CD4-positive, alpha-beta T cell treated with Interleukin-21 for 1 hour (primary cell): Measurements from ENCODE around the gene PRR15.

ENCODE experiments used
- DNase-seq: peaks from one replicate; pipeline ENCODE4 v3.0.0-alpha.2; 2020

Gene PRR15

DNA sequence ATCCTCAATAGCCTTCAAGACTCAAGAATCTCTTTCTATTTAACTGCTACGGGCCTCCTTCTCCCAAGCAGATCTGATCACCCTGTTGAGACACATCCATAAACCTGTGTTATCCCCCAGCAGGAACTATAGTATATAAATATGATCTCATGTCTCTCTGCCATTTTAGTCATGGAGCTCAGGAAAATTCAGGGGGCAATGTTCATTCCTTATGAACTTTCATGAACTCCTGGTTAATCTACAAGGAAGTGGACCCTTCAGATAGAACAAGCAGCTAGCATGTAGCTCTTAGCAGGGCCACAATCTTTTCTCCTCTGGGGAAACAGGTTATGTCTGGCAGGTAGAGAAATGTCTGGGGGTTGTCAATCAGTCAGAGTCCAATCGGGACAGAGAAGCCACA, 8.9 kb downstream of the PRR15 start:
- no peak for DNase-seq

DNA sequence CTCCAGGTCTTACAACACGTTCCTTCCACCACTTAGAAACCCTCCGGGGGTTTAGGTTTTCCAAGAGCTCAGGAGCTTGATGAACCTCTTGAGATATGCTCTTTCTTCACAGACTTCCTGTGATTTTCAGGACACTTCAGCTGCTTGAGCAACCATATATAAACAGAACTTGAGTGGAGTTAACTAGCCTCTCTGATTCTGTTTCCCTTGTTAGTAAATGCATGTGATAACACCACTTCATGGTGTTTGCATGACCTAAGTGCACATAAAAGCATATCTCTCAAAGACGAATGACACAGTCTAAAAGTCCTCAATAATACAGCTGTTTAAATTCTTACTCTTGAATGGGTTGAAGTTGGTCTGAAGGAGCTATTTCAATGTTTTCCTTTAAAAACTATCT, 9.9 kb downstream of the PRR15 start:
- DNase-seq = no peak

DNA sequence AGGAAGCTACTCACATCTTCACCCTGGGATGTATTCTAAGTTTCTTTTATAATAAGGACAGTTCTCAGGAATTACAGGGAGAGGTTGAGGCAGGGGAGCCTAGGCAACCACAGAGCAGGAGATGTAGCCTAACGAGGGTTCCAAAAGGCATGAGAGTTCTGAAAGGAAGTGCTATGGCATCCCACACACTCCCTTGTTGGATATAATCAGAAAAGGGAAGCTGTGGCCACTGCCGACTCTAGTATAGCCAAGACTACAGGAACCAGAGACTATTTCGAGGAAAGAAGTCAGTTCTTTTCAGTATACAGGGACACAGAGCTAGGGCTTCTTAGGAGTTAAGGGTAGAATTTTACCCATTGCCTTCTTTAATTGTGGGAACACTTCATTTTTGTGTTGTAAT, 11.0 kb downstream of the PRR15 start:
- no peak for DNase-seq

DNA sequence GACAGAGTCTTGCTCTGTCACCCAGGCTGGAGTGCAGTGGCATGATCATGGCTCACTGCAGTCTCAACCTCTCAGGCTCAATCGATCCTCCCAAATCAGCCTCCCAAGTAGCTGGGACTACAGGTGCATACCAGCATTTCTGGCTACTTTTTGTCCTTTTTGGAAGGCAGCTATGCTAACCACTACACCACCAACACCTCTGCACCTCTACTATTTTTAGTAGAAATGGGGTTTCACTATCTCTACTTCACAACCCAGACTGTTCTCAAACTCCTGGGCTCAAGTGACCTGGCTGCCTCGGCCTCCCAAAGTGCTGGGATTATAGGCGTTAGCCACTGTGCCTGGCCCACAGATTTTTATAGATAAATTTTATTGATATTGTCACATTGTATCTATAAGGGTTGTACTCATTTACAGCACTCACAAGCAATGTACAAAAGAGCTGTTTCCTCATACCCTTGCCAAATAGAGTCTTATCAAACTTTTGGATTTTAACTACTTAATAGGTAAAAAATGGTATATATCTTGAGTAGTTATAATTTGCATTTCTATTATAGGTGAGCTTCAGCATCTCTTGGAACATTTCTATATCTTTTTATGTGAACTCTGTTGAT, 23.7 kb downstream of the PRR15 start:
- DNase-seq = no peak

DNA sequence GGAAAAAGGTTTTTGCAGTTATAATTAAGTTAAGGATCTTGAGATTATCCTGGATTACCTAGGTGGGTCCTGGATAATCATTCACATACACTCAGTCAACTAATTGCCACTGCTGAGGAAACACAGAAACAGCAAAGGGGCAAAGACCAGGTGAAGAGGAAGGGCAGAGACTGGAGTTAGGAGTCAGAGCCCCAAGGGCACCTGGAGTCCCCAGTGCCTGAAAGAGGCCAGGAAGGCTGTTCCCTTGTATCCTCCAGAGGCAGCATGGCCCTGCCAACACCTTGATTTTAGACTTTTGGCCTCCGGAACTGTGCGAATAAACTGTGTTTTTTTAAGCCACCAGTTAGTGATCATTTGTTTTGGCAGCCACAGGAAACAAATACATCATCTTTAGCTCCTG, 24.6 kb downstream of the PRR15 start:
- no peak for DNase-seq

DNA sequence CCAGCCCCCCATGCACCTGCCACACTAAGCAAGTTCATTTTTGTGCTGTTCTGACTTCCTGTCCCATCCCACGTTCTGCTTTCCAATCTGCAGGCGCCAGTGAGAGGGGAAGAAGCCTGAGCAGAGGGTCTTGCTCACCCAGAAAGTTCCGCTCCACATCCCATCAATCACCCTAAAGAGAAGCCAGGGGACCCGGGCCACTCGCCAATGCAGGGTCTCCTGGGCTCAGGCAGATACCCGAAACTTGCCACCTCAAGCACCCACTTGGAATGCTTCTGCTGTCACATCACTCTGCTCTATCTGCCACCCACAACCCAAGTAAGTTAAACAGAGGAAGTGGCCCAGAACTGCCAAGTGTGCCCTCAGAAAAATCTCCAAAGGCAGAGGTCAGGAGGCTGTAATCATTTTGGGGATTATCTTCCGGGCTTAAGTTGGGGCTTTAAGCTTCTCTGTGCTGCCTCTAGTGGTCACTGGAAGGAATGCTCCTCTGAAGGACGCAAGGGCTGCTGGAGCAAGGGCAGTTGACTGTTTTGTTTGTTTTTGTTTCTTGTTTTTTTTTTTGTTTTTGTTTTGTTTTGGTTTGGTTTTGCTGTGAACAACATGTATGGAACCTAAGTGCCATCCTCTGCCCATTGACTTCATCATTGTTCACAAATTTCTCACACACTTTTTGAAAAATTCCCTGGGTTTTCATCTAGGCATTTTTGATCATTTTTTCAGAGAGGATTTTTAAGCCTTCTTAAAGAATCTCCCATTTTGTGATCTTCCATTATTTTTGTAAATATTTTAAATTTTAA, 25.5 kb downstream of the PRR15 start:
- DNase-seq = peak; percentile 34

DNA sequence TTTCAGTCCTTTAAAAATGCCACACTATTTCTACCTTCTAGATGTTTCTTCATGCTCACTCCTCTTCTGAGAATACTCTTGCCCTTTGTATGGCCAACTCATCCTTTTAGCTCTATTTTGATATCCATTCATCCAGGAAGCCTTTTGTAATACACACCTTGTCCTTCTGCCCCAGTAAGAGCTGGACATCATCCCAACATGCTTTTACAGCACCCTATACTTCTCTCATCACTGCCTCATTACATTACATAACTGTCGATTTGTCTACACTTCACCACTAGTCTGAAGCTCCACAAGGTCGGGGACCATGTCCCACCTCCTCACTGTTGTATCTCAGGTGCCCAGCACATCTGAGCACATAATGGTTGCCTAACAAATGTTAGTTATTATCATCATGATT, 29.2 kb downstream of the PRR15 start:
- DNase-seq = no peak

DNA sequence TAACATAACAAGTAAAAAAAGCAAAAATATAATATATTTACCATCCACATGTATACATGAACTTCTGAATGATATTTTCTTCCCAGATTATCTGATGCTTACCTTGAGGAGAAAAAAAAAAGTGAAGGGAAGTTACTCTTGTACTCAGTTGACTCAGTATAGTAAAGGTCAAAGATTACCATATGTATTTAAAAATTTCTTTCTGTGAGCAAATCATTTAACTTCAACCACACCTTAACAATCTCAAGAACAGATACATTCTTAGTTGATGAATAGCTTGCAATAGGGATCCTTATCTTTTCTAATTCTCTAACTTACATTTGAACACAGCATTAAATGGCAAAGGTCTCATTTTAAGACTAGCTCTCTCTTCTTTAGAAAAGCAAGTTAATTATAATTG, 29.8 kb downstream of the PRR15 start:
- DNase-seq = no peak

DNA sequence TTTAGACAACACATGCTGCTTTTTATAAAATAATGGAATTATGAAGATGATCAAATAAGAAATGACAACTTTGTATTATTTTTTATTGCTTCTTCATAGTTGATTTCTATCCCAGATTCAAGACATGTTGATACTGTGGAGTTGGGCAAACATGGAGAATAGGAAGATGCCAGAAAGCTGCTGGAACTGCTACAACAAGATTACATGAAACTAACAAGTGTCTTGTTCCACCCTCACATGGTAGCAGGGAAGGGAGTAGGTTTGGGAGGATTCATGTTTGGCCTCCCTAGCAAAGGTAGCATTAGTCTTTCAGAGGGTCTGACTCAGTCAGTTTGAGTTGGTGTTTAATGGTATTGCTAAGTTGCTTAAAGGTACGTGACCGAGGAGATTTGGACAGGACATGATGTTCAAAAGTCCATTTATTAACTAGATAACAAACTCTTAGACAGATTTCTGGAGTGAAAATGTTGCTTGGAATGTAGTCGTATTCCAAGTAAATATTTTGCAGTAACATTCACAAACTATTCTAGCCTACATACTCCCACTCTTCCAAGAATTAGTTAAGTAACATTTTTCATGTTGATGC, 33.1 kb downstream of the PRR15 start:
- DNase-seq = no peak

DNA sequence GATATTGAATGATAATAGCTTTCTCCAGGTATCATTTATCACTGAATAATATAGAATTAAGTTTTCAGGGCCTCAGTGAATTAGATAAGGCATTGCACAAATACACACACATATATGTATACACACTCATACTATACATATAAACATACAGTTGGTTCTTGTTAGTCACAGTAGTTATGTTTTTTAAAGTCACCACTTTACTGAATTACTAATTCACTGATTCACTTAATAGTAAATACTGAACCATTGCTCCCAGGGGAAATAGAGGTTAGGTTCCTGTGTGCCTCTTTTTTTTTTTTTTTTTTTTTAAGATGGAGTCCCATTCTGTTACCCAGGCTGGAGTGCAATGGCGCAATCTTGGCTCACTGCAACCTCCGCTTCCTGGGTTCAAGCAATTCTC, 33.6 kb downstream of the PRR15 start:
- DNase-seq = no peak

DNA sequence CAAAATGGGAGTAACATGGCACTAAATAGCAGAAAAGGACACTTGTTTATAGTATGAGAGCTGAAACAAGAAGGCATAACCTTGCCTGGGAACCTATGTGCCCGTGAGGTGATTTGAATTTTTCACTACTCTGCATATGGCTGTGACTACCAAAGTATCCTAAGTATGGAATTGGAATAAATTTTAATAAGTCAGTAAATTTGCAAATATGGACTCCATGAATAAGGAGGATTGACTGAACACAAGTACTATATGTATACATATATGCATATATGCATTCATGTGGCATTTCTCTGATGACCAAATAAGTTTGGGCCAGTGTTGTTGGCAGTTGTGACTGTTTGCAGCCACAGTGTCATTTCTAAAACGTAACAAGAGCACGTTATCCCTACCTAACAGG, 34.5 kb downstream of the PRR15 start:
- DNase-seq = no peak

DNA sequence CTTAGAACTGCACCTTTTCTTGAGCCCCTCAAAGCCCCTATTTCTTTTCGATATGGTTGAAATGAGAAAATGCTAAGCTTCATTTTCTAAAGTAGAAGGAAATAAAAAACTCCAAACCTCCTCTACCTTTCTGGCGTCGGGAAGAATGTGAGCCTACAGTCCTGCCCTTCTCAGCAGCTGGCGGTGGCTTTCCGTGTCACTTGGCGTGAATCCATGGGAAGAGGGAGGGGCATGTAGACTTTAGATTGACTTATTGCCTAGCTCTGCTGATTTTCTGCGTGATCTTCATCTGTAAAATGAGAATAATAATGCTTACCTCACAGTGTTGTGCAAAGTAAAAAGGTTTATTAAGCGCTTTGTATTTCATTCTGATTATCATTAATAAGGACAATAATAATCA, 35.0 kb downstream of the PRR15 start:
- DNase-seq = no peak

DNA sequence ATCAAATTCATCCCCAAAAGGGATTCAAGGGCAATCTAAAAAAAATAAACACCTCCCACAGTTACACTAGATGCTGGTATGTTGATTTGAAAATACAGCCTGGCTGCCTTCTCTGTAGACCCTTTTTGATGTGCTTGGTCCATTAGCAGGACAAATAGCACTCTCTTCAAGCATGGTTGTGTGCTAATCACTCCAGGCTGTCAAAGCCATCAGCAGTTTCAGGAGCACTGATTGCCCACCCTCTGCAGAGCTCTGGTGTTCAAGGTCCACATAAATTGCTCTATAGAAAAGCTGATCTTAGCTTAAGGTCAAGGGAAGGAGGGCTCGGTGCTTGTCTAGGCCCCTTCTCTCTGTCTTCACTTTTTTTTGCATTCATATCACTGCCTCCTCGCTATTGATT, 35.4 kb downstream of the PRR15 start:
- no peak for DNase-seq

DNA sequence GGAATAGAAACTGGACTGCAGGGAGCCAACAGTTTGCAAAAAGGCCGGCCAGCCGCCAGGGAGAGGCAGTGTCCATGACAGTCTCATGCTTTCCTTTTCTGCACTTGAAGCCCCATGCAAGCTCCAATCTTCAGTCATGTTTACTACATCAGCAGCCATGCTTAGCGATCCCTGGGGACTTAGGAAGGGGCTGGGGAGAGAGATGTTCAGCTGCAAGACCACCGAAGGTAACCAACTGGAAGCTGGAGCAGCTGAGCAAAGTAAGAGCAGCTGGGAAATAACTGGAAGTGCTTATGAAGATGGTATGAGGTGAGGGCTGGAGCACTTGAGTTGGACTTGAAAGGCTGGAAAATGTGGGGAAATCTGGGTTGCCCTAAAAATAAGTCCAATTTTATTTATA, 37.0 kb downstream of the PRR15 start:
- no peak for DNase-seq

DNA sequence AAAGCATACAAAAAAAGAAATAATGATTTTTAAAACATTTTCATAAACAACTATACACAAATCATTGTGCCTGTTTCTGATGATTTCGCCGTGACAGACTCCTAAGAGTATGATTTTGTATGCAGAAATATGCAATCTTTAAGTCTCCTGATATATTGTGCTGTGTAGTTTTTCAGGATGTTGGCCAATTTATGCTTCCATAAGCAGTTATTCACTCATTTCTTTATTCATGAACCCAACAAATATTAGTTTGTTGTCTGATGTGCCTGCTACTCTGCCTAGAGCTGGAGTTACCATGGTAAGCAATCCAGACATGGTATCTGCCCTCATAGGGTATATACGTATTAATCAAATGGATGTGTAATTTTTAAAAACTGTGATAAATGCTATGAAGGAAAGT, 40.4 kb downstream of the PRR15 start:
- no peak for DNase-seq

DNA sequence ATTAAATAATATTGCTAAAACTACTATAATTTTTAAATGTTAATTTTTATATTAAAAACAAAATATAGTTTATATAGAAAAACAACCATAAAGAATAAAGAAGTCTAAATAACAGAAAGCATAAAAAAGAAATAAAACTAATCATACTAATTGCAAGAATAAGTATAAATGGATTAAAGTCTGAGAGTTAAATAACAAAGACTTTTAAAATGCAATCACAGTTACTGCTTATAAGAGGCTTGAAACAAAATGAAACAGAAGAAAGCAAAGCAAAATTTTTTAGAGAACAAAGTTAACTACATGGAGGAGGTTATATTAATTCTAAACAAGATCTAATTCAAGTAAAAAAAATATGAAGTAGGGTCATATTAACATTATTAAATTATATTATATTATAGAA, 41.1 kb downstream of the PRR15 start:
- no peak for DNase-seq

DNA sequence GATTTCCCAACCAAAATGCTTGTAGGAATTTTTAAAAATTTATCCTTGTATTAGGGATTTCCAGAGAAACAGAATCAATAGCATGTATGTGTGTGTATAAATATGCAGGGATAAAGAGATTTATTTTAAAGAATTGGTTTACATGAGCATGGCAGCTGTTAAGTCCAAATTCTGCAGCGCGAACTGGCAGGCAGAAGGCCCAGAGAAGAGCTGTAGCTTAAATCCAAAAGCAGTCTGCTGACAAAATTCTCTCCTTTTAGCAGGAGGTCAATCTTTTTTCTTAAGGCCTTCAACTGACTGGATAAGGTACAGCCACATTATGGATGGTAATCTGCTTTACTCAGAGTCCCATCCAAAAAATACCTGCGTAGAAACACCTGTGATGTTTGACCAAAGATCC, 42.0 kb downstream of the PRR15 start:
- DNase-seq = no peak

DNA sequence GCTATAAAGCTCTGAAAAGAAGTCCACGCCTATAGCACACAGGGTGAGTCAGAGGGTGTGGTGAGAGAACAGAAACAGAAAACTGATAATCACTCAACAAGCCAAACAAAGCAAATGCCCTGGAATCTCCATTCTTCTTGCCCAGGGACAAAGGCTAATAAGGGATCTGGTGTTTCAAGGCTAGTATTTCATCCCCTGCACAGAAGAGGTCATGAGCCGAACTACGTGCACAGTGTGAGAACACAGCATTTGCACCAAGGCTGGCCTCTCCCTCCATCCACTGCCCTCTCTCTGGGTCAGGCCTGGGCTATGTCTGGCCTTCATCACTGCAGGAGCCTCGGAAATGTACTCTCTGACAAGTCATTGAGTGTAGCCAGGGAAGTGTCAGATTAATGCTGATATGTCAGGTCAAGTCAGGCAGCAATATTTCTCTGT, 42.7 kb downstream of the PRR15 start:
- no peak for DNase-seq

DNA sequence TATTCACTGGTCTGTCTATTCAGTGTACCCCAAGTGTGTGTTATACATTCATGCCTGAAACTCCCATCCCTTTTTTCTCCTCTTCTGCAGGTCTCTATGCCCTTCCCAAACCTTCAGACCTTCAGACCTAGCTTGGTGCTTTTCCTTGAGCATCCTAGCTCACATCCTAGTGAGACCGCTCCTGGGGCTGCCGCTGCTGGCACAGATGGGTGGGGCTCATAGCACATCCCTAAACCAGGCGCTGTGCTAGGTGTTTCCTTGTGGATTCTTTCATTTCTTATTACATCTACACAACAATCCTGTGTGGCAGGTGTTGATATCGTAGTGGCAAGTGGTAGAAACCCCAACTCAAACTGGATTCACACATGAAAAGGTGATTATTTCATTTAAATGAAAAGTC, 43.2 kb downstream of the PRR15 start:
- DNase-seq = no peak

DNA sequence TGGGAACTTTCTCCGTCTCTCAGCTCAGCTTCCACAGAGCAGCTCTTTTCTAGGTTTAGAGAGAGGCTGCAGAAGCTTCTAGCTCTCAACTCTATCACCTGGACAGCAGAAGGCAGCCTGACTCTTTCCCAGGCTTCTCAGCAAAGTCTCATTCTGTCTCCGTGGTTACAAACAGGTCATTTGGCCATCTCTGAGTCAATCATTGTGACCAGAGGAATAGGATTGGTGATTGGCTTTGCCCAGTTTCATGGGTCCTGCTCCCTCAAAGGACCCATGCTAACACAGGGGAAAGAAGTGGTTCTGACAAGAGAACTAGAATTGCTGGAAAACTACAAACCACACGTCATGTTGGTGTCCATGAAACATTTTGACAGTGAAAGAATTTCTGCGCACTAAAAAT, 43.6 kb downstream of the PRR15 start:
- no peak for DNase-seq

DNA sequence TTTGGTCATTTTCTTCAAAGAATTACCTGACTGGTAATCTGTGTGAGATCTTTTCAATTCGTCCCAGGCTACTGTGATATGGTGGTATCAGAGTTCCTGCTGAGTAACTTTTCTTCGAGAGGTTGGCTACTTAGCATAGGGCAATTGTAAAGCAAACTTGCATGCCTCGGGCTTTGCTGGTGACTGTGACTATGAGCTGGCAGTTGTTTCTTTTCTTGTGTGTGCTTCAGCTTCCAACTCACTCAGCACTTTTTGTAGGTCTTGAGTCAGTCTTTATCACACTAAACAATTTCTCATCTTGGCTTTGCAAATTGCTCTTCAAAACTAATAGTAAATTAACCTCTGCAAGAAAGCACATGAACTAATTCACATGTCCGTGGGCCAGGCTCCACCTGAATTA, 44.3 kb downstream of the PRR15 start:
- no peak for DNase-seq

DNA sequence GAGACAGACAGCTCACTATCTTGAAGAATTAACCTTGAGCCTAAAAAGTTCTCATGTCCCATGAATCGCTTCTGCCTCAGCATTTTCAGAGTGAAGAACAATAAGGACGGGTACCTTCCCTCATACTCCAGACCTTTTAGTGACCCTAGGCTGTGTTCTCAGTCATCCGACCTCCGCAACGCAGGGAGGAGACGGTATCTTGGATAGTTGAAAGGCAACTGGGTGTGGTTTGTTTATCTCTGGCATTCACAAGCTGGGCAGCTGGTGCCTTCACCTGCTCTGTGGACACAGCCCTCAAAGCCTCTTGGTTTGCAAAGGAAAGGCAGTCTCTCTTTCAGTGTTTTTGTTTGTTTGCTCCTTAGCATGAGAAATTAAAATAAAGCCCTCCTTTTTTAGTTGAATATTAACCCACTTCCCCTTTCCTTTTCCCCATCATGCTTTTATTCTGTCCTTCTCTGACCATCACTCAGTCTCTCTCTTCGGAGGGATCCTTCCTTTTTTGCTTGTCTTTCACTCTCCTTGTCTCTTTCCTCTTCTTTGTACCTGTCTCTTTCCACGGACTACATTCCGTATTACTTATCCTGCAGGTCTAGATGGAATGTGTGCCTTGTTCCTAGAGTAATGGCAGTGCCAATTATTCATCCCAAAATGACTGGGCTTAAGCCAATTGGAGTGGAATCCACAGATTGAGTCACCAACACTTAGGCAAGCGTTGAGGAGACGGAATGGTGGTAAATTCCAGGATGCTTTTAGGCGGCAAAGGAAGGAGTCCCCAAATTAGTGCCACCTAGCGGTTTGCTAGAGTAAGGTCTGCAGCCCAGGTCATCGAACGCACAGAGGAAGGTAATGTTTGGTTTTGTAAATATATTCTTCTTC, 45.8 kb downstream of the PRR15 start:
- no peak for DNase-seq

DNA sequence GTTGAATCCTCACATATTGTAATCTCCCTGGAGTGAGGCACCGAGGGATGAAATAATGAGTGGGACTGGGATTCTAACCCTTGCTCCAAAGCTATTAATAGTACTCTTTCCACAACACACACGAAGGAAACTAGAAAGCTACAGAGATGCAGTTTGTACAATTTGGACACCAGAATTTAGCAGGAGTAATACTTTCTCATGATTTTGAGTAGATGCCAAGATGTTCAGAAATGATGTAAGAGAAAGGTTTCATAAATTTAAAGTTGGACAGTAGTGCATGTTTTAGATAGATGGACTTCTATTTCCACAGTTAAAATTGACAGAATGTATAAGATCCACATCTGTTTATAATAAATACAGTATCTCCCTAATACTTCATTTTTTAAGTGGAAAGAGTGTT, 46.5 kb downstream of the PRR15 start:
- no peak for DNase-seq
